MCF 10A (cell line): ENCODE measurements around the gene TPST1. TPM values are rescaled to one million over a fixed set of nuclear protein-coding genes. Genes with fewer than 3 reads are reported as not detected.

Source experiments
- BruUV-seq: library from RNA; stranded (reverse); fragments of 400-500 nt; replicated peaks from 2 replicates; lab custom pipeline; 2021; lab: Mats Ljungman, UMichigan
- CTCF ChIA-PET: fragments of 300-600 bp; sonication (Branson Sonifier 250); formaldehyde crosslinking; extraction: SDS; loops from one replicate; lab custom pipeline; 2021; ENCODE audit warnings: antibody characterized with exemption, inconsistent platforms; lab: Yijun Ruan, JAX
- POLR2A ChIA-PET: fragments of 300-600, 350-650 bp; sonication (Branson Sonifier 250); formaldehyde crosslinking; extraction: SDS; loops from one replicate; lab custom pipeline; 2020; ENCODE audit warnings: antibody characterized with exemption, inconsistent platforms; lab: Yijun Ruan, JAX
- DNase-seq: peaks from one replicate; pipeline ENCODE4 v3.0.0-alpha.2; 2018; ENCODE audit not compliant: unreplicated experiment
- H3K27ac Mint-ChIP-seq: one replicate; pipeline ENCODE4 v1.8.0; 2022; ENCODE audit warnings: mild to moderate bottlenecking, low read depth, mixed read lengths; ENCODE audit not compliant: unreplicated experiment
- H3K27me3 Mint-ChIP-seq: one replicate; pipeline ENCODE4 v1.8.0; 2022; ENCODE audit warnings: mixed read lengths; ENCODE audit not compliant: insufficient read depth, unreplicated experiment
- H3K36me3 Mint-ChIP-seq: one replicate; pipeline ENCODE4 v1.8.0; 2022; ENCODE audit warnings: mild to moderate bottlenecking, moderate library complexity, mixed read lengths; ENCODE audit not compliant: insufficient read depth, unreplicated experiment
- H3K4me1 Mint-ChIP-seq: one replicate; pipeline ENCODE4 v1.8.0; 2022; ENCODE audit warnings: mixed read lengths; ENCODE audit not compliant: insufficient read depth, unreplicated experiment
- H3K4me3 Mint-ChIP-seq: one replicate; pipeline ENCODE4 v1.8.0; 2022; ENCODE audit warnings: mild to moderate bottlenecking, moderate library complexity, mixed read lengths; ENCODE audit not compliant: unreplicated experiment
- H3K9me3 Mint-ChIP-seq: one replicate; pipeline ENCODE4 v1.8.0; 2022; ENCODE audit warnings: mixed read lengths; ENCODE audit not compliant: unreplicated experiment
- intact Hi-C: fragments of 100-400 bp; cut with micrococcal nuclease; formaldehyde crosslinking; loops from 2 replicates; pipeline ENCODE4 v1.14.1; 2022
- total RNA-seq: library from RNA; stranded (reverse); gene quantifications from 2 replicates; pipeline ENCODE4 v1.2.3, GENCODE V29; 2022
- TF ChIP-seq, protein P1 (sequence below): fragments of 200-600 bp; IDR thresholded peaks from one replicate; pipeline ENCODE4 v1.8.0; 2022; ENCODE audit warnings: antibody characterized with exemption, mild to moderate bottlenecking; ENCODE audit not compliant: unreplicated experiment

TPST1 gene
- total RNA-seq, 1 experiment from 2014 or later: 3.2 TPM

DNA sequence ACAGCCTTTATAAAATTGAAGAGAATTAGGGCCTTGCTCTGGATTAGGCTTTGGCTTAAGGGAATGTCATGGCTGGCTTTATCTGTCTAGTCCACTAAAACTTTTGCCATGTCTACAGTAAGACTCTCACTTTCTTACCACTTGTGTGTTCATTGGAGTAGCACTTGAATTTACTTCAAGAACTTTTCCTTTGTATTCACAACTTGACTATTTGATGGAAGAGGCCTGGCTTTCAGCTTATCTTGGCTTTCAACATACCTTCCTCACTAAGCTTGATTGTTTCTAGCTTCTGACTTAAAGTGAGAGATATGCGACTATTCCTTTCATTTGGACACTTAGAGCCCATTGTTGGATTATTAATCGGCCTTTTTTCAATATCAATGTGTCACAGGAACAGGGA lies 96.1 kb downstream of the TPST1 start:
- TF ChIP-seq, protein P1, sequence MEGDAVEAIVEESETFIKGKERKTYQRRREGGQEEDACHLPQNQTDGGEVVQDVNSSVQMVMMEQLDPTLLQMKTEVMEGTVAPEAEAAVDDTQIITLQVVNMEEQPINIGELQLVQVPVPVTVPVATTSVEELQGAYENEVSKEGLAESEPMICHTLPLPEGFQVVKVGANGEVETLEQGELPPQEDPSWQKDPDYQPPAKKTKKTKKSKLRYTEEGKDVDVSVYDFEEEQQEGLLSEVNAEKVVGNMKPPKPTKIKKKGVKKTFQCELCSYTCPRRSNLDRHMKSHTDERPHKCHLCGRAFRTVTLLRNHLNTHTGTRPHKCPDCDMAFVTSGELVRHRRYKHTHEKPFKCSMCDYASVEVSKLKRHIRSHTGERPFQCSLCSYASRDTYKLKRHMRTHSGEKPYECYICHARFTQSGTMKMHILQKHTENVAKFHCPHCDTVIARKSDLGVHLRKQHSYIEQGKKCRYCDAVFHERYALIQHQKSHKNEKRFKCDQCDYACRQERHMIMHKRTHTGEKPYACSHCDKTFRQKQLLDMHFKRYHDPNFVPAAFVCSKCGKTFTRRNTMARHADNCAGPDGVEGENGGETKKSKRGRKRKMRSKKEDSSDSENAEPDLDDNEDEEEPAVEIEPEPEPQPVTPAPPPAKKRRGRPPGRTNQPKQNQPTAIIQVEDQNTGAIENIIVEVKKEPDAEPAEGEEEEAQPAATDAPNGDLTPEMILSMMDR: no peak
- Mint-ChIP-seq H3K4me3 (no peak overlapping the region), H3K9me3 (peaks cover 7% of the 10 kb centered on the region), H3K27ac (no peak overlapping the region), H3K27me3 (no peaks in the 10 kb centered on the region), H3K36me3 (peaks cover 6% of the 10 kb centered on the region), H3K4me1 (peaks cover 22% of the 10 kb centered on the region)
- no peak for DNase-seq
- intact Hi-C loops: no loop called here
- BruUV-seq: no TSS peak
- POLR2A ChIA-PET: interaction anchor here (1.3 kb wide), 1 partner anchor 18 kb away, joined by 4 read pairs; no protein-coding TSS in a partner anchor
- CTCF ChIA-PET: no interaction called here

DNA sequence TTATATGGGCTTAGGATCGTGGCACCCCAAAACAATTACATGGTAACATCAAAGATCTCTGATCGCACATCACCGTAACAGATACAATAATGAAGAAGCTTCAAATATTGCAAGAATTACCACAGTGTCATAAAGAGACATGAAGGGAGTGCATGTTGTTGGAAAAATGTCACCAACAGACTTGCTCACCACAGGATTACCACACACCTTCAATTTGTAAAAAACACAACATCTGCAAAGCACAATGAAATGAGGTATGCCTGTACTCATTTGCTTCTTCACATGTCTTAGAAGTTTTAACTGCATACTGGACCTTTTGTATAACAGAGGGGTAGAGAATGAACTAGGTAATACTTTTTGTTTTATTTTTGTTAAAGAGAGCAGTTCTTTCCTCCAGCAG lies 96.6 kb downstream of the TPST1 start:
- DNase-seq: no peak
- ChIA-PET CTCF (interaction anchor here (1.0 kb wide), 1 partner anchor 10 kb away, joined by 3 read pairs; no protein-coding TSS in a partner anchor), POLR2A (interaction anchor here (1.3 kb wide), 1 partner anchor 18 kb away, joined by 4 read pairs; no protein-coding TSS in a partner anchor)

DNA sequence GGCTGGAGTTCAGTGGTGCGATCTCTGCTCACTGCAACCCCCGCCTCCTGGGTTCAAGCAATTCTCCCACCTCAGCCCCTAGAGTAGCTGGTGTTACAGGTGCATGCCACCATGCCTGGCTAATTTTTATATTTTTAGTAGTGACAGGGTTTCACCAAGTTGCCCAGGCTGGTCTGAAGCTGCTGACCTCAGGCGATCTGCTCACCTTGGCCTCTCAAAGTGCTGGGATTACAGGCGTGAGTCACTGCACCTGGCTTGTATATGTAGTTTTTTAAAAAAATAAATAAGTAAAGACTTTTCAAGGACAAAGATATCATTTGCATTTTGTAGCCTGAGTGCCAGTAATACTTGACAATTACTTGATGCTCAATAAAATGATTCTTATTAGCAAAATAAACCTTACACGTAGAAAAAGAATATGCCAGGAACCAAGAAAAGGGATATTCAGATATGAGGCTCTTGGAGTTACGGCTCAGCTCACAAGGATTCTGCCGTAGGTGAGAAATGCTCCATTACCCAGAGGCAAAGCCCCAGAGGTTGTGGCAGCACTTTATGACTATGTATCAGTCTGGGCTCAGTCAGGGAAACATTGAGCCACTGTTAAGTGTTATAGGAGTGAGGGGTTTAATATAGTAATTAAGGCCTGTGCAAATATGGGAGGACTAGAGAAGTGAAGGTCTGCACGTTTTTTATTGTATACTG lies 98.5 kb downstream of the TPST1 start:
- no TSS peak for BruUV-seq
- peaks cover 6% of the 10 kb centered on the region for H3K36me3 Mint-ChIP-seq

More for the DNA sequence above, 96.6 kb downstream of the TPST1 start:
- Mint-ChIP-seq H3K27me3 (no peaks in the 10 kb centered on the region), H3K36me3 (peaks cover 6% of the 10 kb centered on the region), H3K9me3 (peaks cover 7% of the 10 kb centered on the region), H3K4me1 (peaks cover 20% of the 10 kb centered on the region), H3K4me3 (no peak overlapping the region), H3K27ac (no peak overlapping the region)
- no TSS peak for BruUV-seq
- intact Hi-C loops: no loop called here
- TF ChIP-seq, protein P1: no peak

DNA sequence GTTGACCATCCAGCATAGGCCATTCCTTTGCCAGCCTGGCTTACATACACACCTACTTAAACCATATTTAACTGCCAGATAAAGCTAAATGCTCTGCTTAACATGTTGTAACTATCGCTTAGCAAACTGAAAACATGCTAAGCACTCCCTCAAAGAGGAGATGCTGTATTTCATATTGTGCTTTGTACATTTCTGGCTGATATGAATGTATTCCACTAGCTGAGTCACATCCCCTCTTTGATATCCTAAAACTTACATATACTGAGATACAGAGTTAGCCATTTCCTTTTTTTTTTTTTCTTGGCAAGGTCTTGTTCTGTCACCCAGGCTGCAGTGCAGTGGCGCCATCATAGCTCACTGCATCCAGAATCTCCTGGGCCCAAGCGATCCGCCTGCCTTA lies 99.4 kb downstream of the TPST1 start:
- DNase-seq: no peak
- POLR2A ChIA-PET: interaction anchor here (0.5 to 1.1 kb wide), 4 partner anchors 10 to 108 kb away, joined by 3 read pairs; partner anchors contain the start of gene TPST1

More for the DNA sequence above, 98.5 kb downstream of the TPST1 start:
- POLR2A ChIA-PET: interaction anchor here (0.7 to 1.1 kb wide), 2 partner anchors 9 to 98 kb away, joined by 3 read pairs; partner anchors contain the start of gene TPST1
- peaks cover 13% of the 10 kb centered on the region for H3K4me1 Mint-ChIP-seq
- CTCF ChIA-PET: interaction anchor here (0.6 kb wide), 2 partner anchors 38 to 322 kb away, joined by 4 to 5 read pairs; partner anchors contain the start of gene GUSB
- TF ChIP-seq, protein P1: no peak
- intact Hi-C loops: no loop called here
- H3K27ac Mint-ChIP-seq: peak overlapping the region; percentile 46
- peaks cover 7% of the 10 kb centered on the region for H3K9me3 Mint-ChIP-seq
- no peaks in the 10 kb centered on the region for H3K27me3 Mint-ChIP-seq
- no peak overlapping the region for H3K4me3 Mint-ChIP-seq
- DNase-seq: no peak

More for the DNA sequence above, 99.4 kb downstream of the TPST1 start:
- peaks cover 13% of the 10 kb centered on the region for H3K4me1 Mint-ChIP-seq
- intact Hi-C loops: no loop called here
- TF ChIP-seq, protein P1: no peak
- H3K4me3 Mint-ChIP-seq: no peak overlapping the region
- peaks cover 2% of the 10 kb centered on the region for H3K36me3 Mint-ChIP-seq
- no peak overlapping the region for H3K27ac Mint-ChIP-seq
- H3K27me3 Mint-ChIP-seq: no peaks in the 10 kb centered on the region
- BruUV-seq: no TSS peak
- CTCF ChIA-PET: interaction anchor here (0.6 kb wide), 3 partner anchors 8 to 39 kb away, joined by 3 to 5 read pairs (median 4); no protein-coding TSS in a partner anchor
- H3K9me3 Mint-ChIP-seq: peaks cover 3% of the 10 kb centered on the region
